OCI-LY3 (cell line): Measurements from ENCODE around the gene PIAS4.
A peak's percentile ranks its signal among the peaks of the same experiment; 100 is the strongest.

Source experiments
- H2AFZ ChIP-seq: fragments of 200-600, 300-600 bp; shearing (Covaris generic); 2 replicates; pipeline ENCODE4 v1.6.0; 2014; ENCODE audit warnings: antibody characterized with exemption, low read depth, low read length
- H3K27ac ChIP-seq: fragments of 200-600, 300-600 bp; sonication (generic); 2 replicates; pipeline ENCODE4 v1.5.1; 2014; ENCODE audit warnings: mild to moderate bottlenecking, low read length, moderate library complexity, mixed read lengths
- H3K27me3 ChIP-seq: fragments of 200-600, 300-600 bp; sonication (generic); 2 replicates; pipeline ENCODE4 v1.6.1; 2014; ENCODE audit warnings: low read depth, low read length, mixed read lengths
- H3K36me3 ChIP-seq: fragments of 200-600, 300-600 bp; sonication (generic); replicated peaks from 2 replicates; pipeline ENCODE3; 2014; ENCODE audit warnings: low read depth, low read length, mixed read lengths
- H3K4me1 ChIP-seq: fragments of 300-600, 200-600 bp; sonication (generic); 2 replicates; pipeline ENCODE4 v1.6.1; 2014; ENCODE audit warnings: low read length, mixed read lengths
- H3K4me2 ChIP-seq: fragments of 200-600, 300-600 bp; sonication (generic); 2 replicates; pipeline ENCODE4 v1.6.1; 2014; ENCODE audit warnings: low read length, mixed read lengths
- H3K4me3 ChIP-seq: fragments of 300-600, 200-600 bp; sonication (generic); 2 replicates; pipeline ENCODE4 v1.5.1; 2014; ENCODE audit warnings: antibody characterized with exemption, mild to moderate bottlenecking, low read length, moderate library complexity
- H3K79me2 ChIP-seq: fragments of 300-600, 200-600 bp; shearing (Covaris generic); 2 replicates; pipeline ENCODE4 v1.6.1; 2014; ENCODE audit warnings: mild to moderate bottlenecking, low read length, mixed read lengths
- H3K9ac ChIP-seq: fragments of 300-600, 200-600 bp; shearing (Covaris generic); 2 replicates; pipeline ENCODE4 v1.6.0; 2014; ENCODE audit warnings: mild to moderate bottlenecking, low read length, moderate library complexity
- H3K9me3 ChIP-seq: fragments of 200-600, 300-600 bp; shearing (Covaris generic); 2 replicates; pipeline ENCODE4 v1.6.1; 2014; ENCODE audit warnings: low read length, mixed read lengths; ENCODE audit not compliant: insufficient read depth
- H4K20me1 ChIP-seq: fragments of 200-600, 300-600 bp; sonication (generic); 2 replicates; pipeline ENCODE4 v1.6.1; 2016; ENCODE audit warnings: low read length, mixed read lengths; ENCODE audit not compliant: insufficient read depth
- CTCF ChIP-seq: fragments of 200-600, 300-600 bp; sonication (generic); IDR thresholded peaks from 2 replicates; pipeline ENCODE4 v1.5.1; 2014; ENCODE audit warnings: antibody characterized with exemption, low read length, low read depth
- EZH2phosphoT487 ChIP-seq: fragments of 200-600 bp; shearing (Covaris generic); IDR thresholded peaks from 2 replicates; pipeline ENCODE4 v1.6.1; 2018; ENCODE audit warnings: antibody characterized with exemption, mixed run types, low read depth

Gene PIAS4

GRCh38 chr19:3985643-3986259 is 21.8 kb upstream of the PIAS4 start:
- Histone ChIP-seq H3K79me2 (peaks cover 49% of the 10 kb centered on the region), H3K27me3 (no peaks in the 10 kb centered on the region), H3K4me2 (peak overlapping the region; percentile 98), H2AFZ (peak overlapping the region; percentile 93), H3K36me3 (peaks cover 44% of the 10 kb centered on the region), H3K4me1 (peaks cover 33% of the 10 kb centered on the region), H3K4me3 (peak overlapping the region; percentile 90), H3K27ac (peak overlapping the region; percentile 82), H4K20me1 (peaks cover 44% of the 10 kb centered on the region), H3K9me3 (no peaks in the 10 kb centered on the region), H3K9ac (peak overlapping the region; percentile 63)
- TF ChIP-seq CTCF (no peak), EZH2phosphoT487 (no peak)

GRCh38 chr19:3986260-3987041 is 21.1 kb upstream of the PIAS4 start:
- Histone ChIP-seq H3K27ac (peak overlapping the region; percentile 82), H3K4me3 (peak overlapping the region; percentile 90), H3K79me2 (peaks cover 42% of the 10 kb centered on the region), H3K36me3 (peaks cover 37% of the 10 kb centered on the region), H3K27me3 (no peaks in the 10 kb centered on the region), H3K4me2 (peak overlapping the region; percentile 98), H3K4me1 (peaks cover 33% of the 10 kb centered on the region), H2AFZ (peak overlapping the region; percentile 93), H4K20me1 (peaks cover 37% of the 10 kb centered on the region), H3K9me3 (no peaks in the 10 kb centered on the region), H3K9ac (peak overlapping the region; percentile 63)
- TF ChIP-seq CTCF = peak; percentile 87
- no peak for TF ChIP-seq EZH2phosphoT487

GRCh38 chr19:3987619-3988371 is 19.7 kb upstream of the PIAS4 start:
- TF ChIP-seq EZH2phosphoT487 = no peak
- TF ChIP-seq CTCF = peak; percentile 51
- Histone ChIP-seq H3K9ac (peak overlapping the region; percentile 63), H3K9me3 (no peaks in the 10 kb centered on the region), H3K27ac (peak overlapping the region; percentile 82), H3K79me2 (peaks cover 29% of the 10 kb centered on the region), H4K20me1 (peaks cover 24% of the 10 kb centered on the region), H3K4me2 (peak overlapping the region; percentile 98), H3K27me3 (no peaks in the 10 kb centered on the region), H3K36me3 (peaks cover 23% of the 10 kb centered on the region), H3K4me1 (peaks cover 33% of the 10 kb centered on the region), H3K4me3 (peak overlapping the region; percentile 90), H2AFZ (peak overlapping the region; percentile 91)

GRCh38 chr19:3990815-3991117 is 16.8 kb upstream of the PIAS4 start:
- H4K20me1 ChIP-seq = no peaks in the 10 kb centered on the region
- TF ChIP-seq EZH2phosphoT487 (no peak), CTCF (no peak)
- H3K4me1 ChIP-seq = peaks cover 22% of the 10 kb centered on the region
- no peaks in the 10 kb centered on the region for H3K27me3 ChIP-seq
- no peak overlapping the region for H3K27ac ChIP-seq
- peaks cover 3% of the 10 kb centered on the region; the same call in 1 of the 2 replicates for H3K79me2 ChIP-seq
- no peak overlapping the region for H3K4me3 ChIP-seq
- H3K36me3 ChIP-seq = no peaks in the 10 kb centered on the region
- no peaks in the 10 kb centered on the region for H3K9me3 ChIP-seq
- no peak overlapping the region for H3K9ac ChIP-seq
- H3K4me2 ChIP-seq = no peak overlapping the region
- H2AFZ ChIP-seq = peak overlapping the region; percentile 69
